Skeletal muscle tissue (tissue), 4 donors: Measurements from ENCODE around the gene TULP3. TPM values are rescaled to one million over a fixed set of nuclear protein-coding genes. Genes with fewer than 3 reads are reported as not detected.

Source experiments
- H3K27ac ChIP-seq: one replicate; pipeline ENCODE4 v1.7.0; 2013; ENCODE audit warnings: mild to moderate bottlenecking, low read depth, low read length, inconsistent platforms
- H3K27me3 ChIP-seq, 3 donors: one replicate each; pipeline ENCODE4 v1.7.0; 2013; ENCODE audit warnings: low read length in 3 of 3; ENCODE audit not compliant: control insufficient read depth in 3 of 3, insufficient read depth in 3 of 3
- H3K36me3 ChIP-seq, 3 donors: one replicate each; pipeline ENCODE4 v1.7.0; 2013; ENCODE audit warnings: low read length in 3 of 3; ENCODE audit not compliant: control insufficient read depth in 3 of 3, insufficient read depth in 3 of 3
- H3K4me1 ChIP-seq, 3 donors: one replicate each; pipeline ENCODE4 v1.7.0; 2013; ENCODE audit warnings: low read length in 3 of 3, mild to moderate bottlenecking in 3 of 3; ENCODE audit not compliant: control insufficient read depth in 3 of 3, insufficient read depth in 3 of 3
- H3K4me3 ChIP-seq, 3 donors: one replicate each; pipeline ENCODE4 v1.7.0; 2013; ENCODE audit warnings: low read length in 3 of 3
- H3K9ac ChIP-seq, 3 donors: one replicate each; pipeline ENCODE4 v1.7.0; 2013; ENCODE audit warnings: low read length in 3 of 3, mild to moderate bottlenecking in 3 of 3, moderate library complexity in 2 of 3, low read depth in 1 of 3
- H3K9me3 ChIP-seq, 3 donors: one replicate each; pipeline ENCODE4 v1.7.0; 2013; ENCODE audit warnings: low read length in 3 of 3; ENCODE audit not compliant: control insufficient read depth in 3 of 3
- total RNA-seq: library from RNA; depleted of rRNA; stranded (reverse); fragments of >200 nt; gene quantifications from one replicate; pipeline ENCODE4 v1.2.3, GENCODE V29; 2014
- donor health status: Osteomylitis.

TULP3 gene
- total RNA-seq, 1 donor from 2014 or later = 23.5 TPM

GRCh38 chr12:2976581-2976996 lies 85.9 kb downstream of the TULP3 start:
- H3K36me3 ChIP-seq = peaks cover 0 to 9% (median 2%) of the 10 kb centered on the region in 3 donors
- peaks cover 47 to 68% (median 59%) of the 10 kb centered on the region in 3 donors for H3K4me1 ChIP-seq
- peak overlapping the region in 1 of 3 donors; percentile 64 for H3K9ac ChIP-seq
- no peak overlapping the region for H3K4me3 ChIP-seq
- peak overlapping the region; percentile 28 for H3K27ac ChIP-seq
- no peaks in the 10 kb centered on the region for H3K9me3 ChIP-seq
- H3K27me3 ChIP-seq = no peaks in the 10 kb centered on the region

- peak overlapping the region in 2 of 3 donors; percentile 13 to 64 for H3K9ac ChIP-seq
- no peak overlapping the region for H3K27ac ChIP-seq
- H3K36me3 ChIP-seq = peaks cover 0 to 9% (median 2%) of the 10 kb centered on the region in 3 donors
- peaks cover 56 to 80% (median 69%) of the 10 kb centered on the region in 3 donors for H3K4me1 ChIP-seq
- H3K27me3 ChIP-seq = no peaks in the 10 kb centered on the region
- no peaks in the 10 kb centered on the region for H3K9me3 ChIP-seq
- no peak overlapping the region for H3K4me3 ChIP-seq
These were observed 87.1 kb downstream of the TULP3 start for GRCh38 chr12:2977776-2978175.

- Histone ChIP-seq H3K9me3 (no peaks in the 10 kb centered on the region), H3K36me3 (peaks cover 0 to 12% (median 2%) of the 10 kb centered on the region in 3 donors), H3K27ac (peak overlapping the region; percentile 5), H3K4me1 (peaks cover 56 to 75% (median 71%) of the 10 kb centered on the region in 3 donors), H3K9ac (no peak overlapping the region), H3K27me3 (no peaks in the 10 kb centered on the region), H3K4me3 (no peak overlapping the region)
These were observed 89.1 kb downstream of the TULP3 start for GRCh38 chr12:2979806-2980205.

GRCh38 chr12:2980630-2981029 lies 89.9 kb downstream of the TULP3 start:
- Histone ChIP-seq H3K4me3 (no peak overlapping the region), H3K9ac (peak overlapping the region in 2 of 3 donors; percentile 72 to 80), H3K36me3 (peaks cover 0 to 12% (median 2%) of the 10 kb centered on the region in 3 donors), H3K9me3 (no peaks in the 10 kb centered on the region), H3K4me1 (peaks cover 56 to 73% (median 69%) of the 10 kb centered on the region in 3 donors), H3K27ac (peak overlapping the region; percentile 95), H3K27me3 (no peaks in the 10 kb centered on the region)

- peak overlapping the region; percentile 72 to 80 (median 79) for H3K9ac ChIP-seq
- peaks cover 0 to 12% (median 2%) of the 10 kb centered on the region in 3 donors for H3K36me3 ChIP-seq
- peak overlapping the region; percentile 95 for H3K27ac ChIP-seq
- H3K4me3 ChIP-seq = no peak overlapping the region
- no peaks in the 10 kb centered on the region for H3K9me3 ChIP-seq
- peaks cover 44 to 57% (median 56%) of the 10 kb centered on the region in 3 donors for H3K4me1 ChIP-seq
- no peaks in the 10 kb centered on the region for H3K27me3 ChIP-seq
These were observed 91.7 kb downstream of the TULP3 start for GRCh38 chr12:2982361-2982760.

- H3K9ac ChIP-seq = no peak overlapping the region
- no peaks in the 10 kb centered on the region for H3K9me3 ChIP-seq
- H3K27ac ChIP-seq = no peak overlapping the region
- peaks cover 36 to 50% (median 49%) of the 10 kb centered on the region in 3 donors for H3K4me1 ChIP-seq
- H3K27me3 ChIP-seq = no peaks in the 10 kb centered on the region
- peaks cover 0 to 9% (median 4%) of the 10 kb centered on the region in 3 donors for H3K36me3 ChIP-seq
- H3K4me3 ChIP-seq = no peak overlapping the region
These were observed 93.6 kb downstream of the TULP3 start for GRCh38 chr12:2984249-2984648.

GRCh38 chr12:2984698-2985097 lies 94.0 kb downstream of the TULP3 start:
- Histone ChIP-seq H3K27me3 (no peaks in the 10 kb centered on the region), H3K36me3 (peaks cover 0 to 4% (median 4%) of the 10 kb centered on the region in 3 donors), H3K9ac (no peak overlapping the region), H3K9me3 (no peaks in the 10 kb centered on the region), H3K27ac (no peak overlapping the region), H3K4me1 (peaks cover 36 to 47% (median 44%) of the 10 kb centered on the region in 3 donors), H3K4me3 (no peak overlapping the region)

- H3K27ac ChIP-seq = no peak overlapping the region
- peaks cover 0 to 3% (median 2%) of the 10 kb centered on the region in 3 donors for H3K36me3 ChIP-seq
- no peak overlapping the region for H3K9ac ChIP-seq
- no peaks in the 10 kb centered on the region for H3K27me3 ChIP-seq
- H3K4me3 ChIP-seq = no peak overlapping the region
- H3K4me1 ChIP-seq = peaks cover 25 to 36% (median 33%) of the 10 kb centered on the region in 3 donors
- H3K9me3 ChIP-seq = no peaks in the 10 kb centered on the region
These were observed 96.2 kb downstream of the TULP3 start for GRCh38 chr12:2986876-2987275.

- H3K27ac ChIP-seq = no peak overlapping the region
- H3K4me3 ChIP-seq = no peak overlapping the region
- H3K27me3 ChIP-seq = no peaks in the 10 kb centered on the region
- peaks cover 20 to 31% (median 30%) of the 10 kb centered on the region in 3 donors for H3K4me1 ChIP-seq
- H3K9me3 ChIP-seq = no peaks in the 10 kb centered on the region
- H3K36me3 ChIP-seq = peaks cover 0 to 3% (median 2%) of the 10 kb centered on the region in 3 donors
- H3K9ac ChIP-seq = no peak overlapping the region
These were observed 97.8 kb downstream of the TULP3 start for GRCh38 chr12:2988494-2988893.
